GM12875 (cell line): Measurements from ENCODE around the gene VTI1A.

Experiments used
- H3K4me3 ChIP-seq: one replicate; pipeline ENCODE4 v1.5.1; 2011; ENCODE audit warnings: low read depth, low read length, control low read depth
- TF ChIP-seq, protein P1 (sequence below): IDR thresholded peaks from 2 replicates; pipeline ENCODE4 v1.5.1; 2011; ENCODE audit warnings: low read depth, mild to moderate bottlenecking, control low read depth, inconsistent platforms, low read length, moderate library complexity, borderline replicate concordance; ENCODE audit not compliant: insufficient read depth

Gene VTI1A

DNA sequence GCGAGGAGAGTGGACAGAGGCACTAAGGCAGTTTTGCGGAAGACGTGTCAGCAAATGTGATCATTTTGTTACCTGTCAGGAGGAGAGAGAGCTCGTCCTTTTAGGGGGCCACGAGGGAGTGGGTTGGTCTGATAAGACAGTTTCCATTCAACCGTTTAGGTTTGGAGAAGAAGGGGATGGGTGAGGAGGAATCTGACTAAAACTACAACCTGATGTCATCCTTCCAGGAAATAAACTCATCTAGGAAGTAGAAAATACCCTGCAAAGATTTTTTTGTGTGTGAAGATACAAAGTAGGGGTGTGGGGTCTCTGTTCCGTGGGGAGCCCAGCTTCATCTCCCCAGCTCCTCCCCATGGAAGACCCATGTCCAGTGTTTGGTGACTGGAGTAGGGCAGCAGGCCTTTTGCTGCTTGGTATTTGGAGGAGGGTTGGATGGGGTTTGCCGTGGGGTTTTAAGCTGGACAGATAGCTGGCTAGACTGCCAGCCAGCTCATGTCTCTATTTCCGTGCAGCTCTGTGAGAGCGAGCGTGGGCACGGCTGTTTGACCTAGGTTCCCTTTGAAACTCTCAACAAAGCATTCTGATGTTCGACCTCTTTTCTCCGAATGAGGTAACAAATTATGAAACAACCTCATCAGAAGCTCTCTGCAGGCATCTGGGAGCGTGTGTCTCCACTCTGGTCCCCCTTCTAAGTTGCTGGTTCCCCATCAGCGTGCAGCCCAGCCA, 367.0 kb downstream of the VTI1A start:
- no peak overlapping the region for H3K4me3 ChIP-seq
- TF ChIP-seq, protein P1, sequence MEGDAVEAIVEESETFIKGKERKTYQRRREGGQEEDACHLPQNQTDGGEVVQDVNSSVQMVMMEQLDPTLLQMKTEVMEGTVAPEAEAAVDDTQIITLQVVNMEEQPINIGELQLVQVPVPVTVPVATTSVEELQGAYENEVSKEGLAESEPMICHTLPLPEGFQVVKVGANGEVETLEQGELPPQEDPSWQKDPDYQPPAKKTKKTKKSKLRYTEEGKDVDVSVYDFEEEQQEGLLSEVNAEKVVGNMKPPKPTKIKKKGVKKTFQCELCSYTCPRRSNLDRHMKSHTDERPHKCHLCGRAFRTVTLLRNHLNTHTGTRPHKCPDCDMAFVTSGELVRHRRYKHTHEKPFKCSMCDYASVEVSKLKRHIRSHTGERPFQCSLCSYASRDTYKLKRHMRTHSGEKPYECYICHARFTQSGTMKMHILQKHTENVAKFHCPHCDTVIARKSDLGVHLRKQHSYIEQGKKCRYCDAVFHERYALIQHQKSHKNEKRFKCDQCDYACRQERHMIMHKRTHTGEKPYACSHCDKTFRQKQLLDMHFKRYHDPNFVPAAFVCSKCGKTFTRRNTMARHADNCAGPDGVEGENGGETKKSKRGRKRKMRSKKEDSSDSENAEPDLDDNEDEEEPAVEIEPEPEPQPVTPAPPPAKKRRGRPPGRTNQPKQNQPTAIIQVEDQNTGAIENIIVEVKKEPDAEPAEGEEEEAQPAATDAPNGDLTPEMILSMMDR = no peak

DNA sequence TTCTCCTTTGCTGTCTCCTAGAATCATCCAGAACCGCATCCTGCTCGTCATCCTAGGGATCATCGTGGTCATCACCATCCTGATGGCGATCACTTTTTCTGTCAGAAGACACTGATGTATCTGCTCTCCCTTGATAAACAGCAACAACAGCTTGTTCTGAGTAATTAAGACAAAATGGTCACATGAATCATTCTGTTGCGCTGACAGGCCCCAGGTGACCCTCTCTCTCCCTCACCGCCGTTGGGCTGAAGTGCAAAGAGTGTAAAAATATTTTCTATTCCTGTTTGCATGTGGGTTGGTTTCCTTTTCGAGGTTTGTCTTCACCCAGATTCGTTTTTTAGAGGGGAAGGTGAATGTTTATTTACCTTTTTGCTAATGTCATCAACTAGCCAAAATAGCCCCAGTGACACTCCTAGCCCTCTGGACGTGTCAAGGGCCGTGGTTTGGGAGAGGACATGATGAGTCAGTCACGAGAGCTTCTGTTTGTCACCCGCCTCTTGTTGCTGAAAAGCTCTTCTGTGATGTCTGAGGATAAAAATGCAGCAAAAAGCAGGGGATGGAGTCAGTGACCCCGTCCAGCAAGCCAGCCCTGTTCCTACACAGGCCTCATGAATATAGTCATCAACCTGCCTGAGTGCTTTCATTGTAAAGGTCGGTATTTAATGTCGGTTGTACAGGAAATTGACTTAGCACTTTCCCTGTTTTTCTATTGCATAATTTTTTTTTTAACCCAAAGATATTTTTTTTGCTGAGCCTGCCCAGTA, 368.4 kb downstream of the VTI1A start:
- TF ChIP-seq, protein P1 = no peak
- no peak overlapping the region for H3K4me3 ChIP-seq

DNA sequence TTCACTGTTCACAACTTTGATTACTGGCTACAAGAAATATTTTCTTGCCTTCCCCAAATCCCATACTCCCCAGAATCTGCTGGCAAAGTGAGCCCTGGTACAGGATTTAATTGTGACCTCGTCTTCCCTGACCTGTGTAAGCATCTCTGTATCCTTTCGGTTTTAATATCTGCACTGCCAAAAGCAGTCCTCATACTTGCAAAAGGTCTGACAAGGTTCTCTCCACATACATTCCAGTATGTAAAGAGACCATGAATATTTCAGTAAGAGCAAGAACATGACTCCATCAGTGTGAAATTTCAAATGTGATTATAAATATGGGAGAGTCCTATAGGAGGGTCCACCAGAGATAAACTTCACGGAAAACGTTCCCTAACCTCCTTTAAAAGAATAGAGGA, 369.0 kb downstream of the VTI1A start:
- TF ChIP-seq, protein P1 = no peak
- no peak overlapping the region for H3K4me3 ChIP-seq

DNA sequence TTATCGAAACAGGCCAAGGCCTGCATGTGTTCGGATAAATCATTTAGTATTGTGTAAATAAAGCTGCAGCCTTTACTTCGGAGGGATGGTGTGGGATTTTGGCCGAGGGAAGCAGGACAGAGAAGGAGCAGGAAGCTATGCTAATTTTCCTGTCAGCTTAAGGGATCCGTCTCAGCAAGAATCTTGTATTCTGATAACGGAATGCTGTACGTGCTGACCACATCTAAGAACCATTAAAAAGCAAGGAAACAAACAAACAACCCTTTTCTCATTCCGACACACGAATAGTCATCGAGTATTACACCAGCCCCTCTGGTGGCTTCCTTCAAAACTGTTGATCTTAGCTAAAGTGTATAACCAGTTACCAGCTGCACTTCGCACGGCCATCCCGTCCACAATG, 369.9 kb downstream of the VTI1A start:
- TF ChIP-seq, protein P1 = no peak
- H3K4me3 ChIP-seq = no peak overlapping the region

DNA sequence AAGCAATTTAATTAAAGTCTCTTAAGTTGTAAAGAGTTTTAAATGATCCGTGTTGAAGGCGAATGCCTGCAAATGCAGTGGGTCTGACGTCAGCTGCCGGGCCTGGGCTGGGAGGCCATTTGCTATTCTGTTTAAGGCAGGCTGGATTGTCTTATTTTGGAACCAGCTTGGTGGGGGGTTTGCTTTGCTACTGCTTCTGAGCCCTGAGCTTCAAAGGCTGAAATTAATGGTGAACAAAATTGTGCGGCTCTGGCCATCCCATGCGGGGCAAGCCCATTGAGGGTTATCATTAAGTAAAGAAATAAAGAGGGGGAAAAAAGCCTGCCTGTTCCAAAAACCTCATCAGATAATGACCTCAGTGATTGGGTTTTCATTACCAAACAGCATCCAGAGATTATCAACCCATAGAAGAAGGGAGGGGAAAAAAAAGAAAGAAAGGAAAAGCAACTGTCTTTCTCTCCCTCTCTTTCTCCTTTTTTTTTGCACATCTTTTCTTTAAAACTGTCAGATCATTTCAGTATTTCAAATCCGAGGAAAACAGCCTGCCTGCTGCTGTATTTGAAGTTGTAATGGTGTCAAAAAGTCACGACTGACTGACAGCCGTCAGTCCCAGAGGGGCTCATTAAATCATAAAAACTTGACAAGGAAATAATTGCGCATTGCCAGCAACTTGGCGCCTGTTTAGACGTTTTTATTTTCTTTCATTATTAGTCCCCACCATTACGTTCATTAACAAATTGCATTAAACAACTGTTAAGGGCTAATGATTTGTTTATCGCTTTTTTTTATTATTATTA, 371.2 kb downstream of the VTI1A start:
- TF ChIP-seq, protein P1 = no peak

DNA sequence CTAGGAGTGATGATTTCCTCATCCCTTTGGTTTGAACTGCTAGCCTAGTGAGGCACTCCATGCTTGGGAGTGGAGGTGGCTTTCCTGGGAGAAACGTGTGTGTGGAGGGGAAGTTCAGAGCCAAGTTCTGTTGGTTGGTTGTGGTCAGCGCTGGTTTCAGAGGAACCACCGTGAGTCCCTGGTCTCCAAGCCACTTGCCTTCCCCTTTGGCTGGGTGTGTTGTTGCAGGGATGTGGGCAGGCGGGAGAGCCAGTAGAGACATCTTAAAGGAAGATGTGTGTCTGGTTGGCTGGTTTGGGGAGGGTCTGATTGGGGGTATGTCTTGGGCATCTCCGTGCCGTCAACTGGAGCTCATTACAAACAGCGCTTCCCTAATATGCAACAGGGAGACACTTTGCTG, 372.2 kb downstream of the VTI1A start:
- H3K4me3 ChIP-seq = no peak overlapping the region
- TF ChIP-seq, protein P1 = no peak

More for the DNA sequence above, 371.2 kb downstream of the VTI1A start:
- no peak overlapping the region for H3K4me3 ChIP-seq
